Kidney (tissue), 14 donors: Measurements from ENCODE around the gene METTL25B. TPM values are rescaled to one million over a fixed set of nuclear protein-coding genes. Genes with fewer than 3 reads are reported as not detected.

ENCODE experiments used
- DNase-seq, 5 donors: peaks; one replicate each; pipeline ENCODE4 v3.0.0-alpha.2; 2013 to 2020
- FAIRE-seq: peaks from 2 replicates; lab custom pipeline; 2012; peaks lifted over from hg19 to GRCh38; lab: Jason Lieb, UNC
- H3K27ac ChIP-seq, 2 donors: one replicate each; pipeline ENCODE4 v1.7.0; 2013; ENCODE audit warnings: low read depth in 2 of 2, low read length in 2 of 2, inconsistent platforms in 1 of 2
- H3K27me3 ChIP-seq: one replicate; pipeline ENCODE4 v1.7.1; 2013; ENCODE audit warnings: low read length, inconsistent platforms; ENCODE audit not compliant: control insufficient read depth, insufficient read depth
- H3K36me3 ChIP-seq, 3 donors: one replicate each; pipeline versions ENCODE4 v1.7.0 to v1.7.1; 2013; ENCODE audit warnings: low read length in 3 of 3, control low read depth in 1 of 3, inconsistent platforms in 1 of 3; ENCODE audit not compliant: insufficient read depth in 3 of 3, control insufficient read depth in 2 of 3
- H3K4me1 ChIP-seq, 3 donors: one replicate each; pipeline versions ENCODE4 v1.7.0 to v1.7.1; 2013; ENCODE audit warnings: low read length in 3 of 3, inconsistent platforms in 1 of 3, low read depth in 1 of 3; ENCODE audit not compliant: control insufficient read depth in 2 of 3, insufficient read depth in 2 of 3
- H3K4me3 ChIP-seq, 3 donors: one replicate each; pipeline versions ENCODE4 v1.7.0 to v1.8.1; 2013; ENCODE audit warnings: low read length in 3 of 3, control low read depth in 1 of 3, inconsistent platforms in 1 of 3
- H3K9ac ChIP-seq, 3 donors: one replicate each; pipeline versions ENCODE4 v1.7.0 to v1.7.1; 2013; ENCODE audit warnings: low read length in 3 of 3, control low read depth in 1 of 3, inconsistent platforms in 1 of 3
- H3K9me3 ChIP-seq, 3 donors: one replicate each; pipeline versions ENCODE4 v1.7.0 to v1.7.1; 2013; ENCODE audit warnings: low read length in 3 of 3, control low read depth in 1 of 3, inconsistent platforms in 1 of 3; ENCODE audit not compliant: control insufficient read depth in 2 of 3, insufficient read depth in 1 of 3
- intact Hi-C: fragments of 100-400 bp; cut with DNase I; formaldehyde crosslinking; loops from one replicate; pipeline ENCODE4 v1.11.1; 2022
- polyA plus RNA-seq: library from polyadenylated mRNA; stranded (reverse); fragments of 350-450 nt; fragmentation: Illumina TruSeq; extraction: RNeasy Lipid Tissue Mini Kit (QIAGEN cat#74804); gene quantifications from one replicate; pipeline ENCODE4 v1.2.3, GENCODE V29; 2014; ENCODE audit warnings: low read depth, low replicate concordance; ENCODE audit not compliant: insufficient read depth
- total RNA-seq: library from RNA; stranded (reverse); fragmentation: NEBNext Ultra II Directional; extraction: Animal tissue kit (Norgen Biotek cat#: 25700); gene quantifications from one replicate; pipeline ENCODE4 v1.2.1, GENCODE V29; 2021
- TF ChIP-seq, protein P1 (sequence below): IDR thresholded peaks from 3 replicates; pipeline ENCODE4 v1.5.1; 2012; ENCODE audit warnings: mild to moderate bottlenecking, moderate library complexity, borderline replicate concordance; ENCODE audit not compliant: insufficient read depth; ENCODE audit errors: extremely low read depth
- donor health status: control.
- donor health status: control.
- donor health status: control.
- donor health status: control.
- donor health status: control.
- donor health status: DM: yes; HTN: yes; CAD: no.
- donor health status: Normal renal cell carcinoma (clear cell type).

METTL25B gene
- total and polyA plus RNA-seq, 2 donors from 2014 or later, result 29.4 to 35.2 TPM

GRCh38 chr1:156781585-156782186, 53.4 kb downstream of the METTL25B start:
- no peaks in the 10 kb centered on the region for H3K27me3 ChIP-seq
- DNase-seq (no peak), FAIRE-seq (no peak)
- no peaks in the 10 kb centered on the region for H3K9me3 ChIP-seq
- peaks cover 0 to 3% (median 0%) of the 10 kb centered on the region in 3 donors for H3K4me1 ChIP-seq
- intact Hi-C loops, result no loop called here
- TF ChIP-seq, protein P1, sequence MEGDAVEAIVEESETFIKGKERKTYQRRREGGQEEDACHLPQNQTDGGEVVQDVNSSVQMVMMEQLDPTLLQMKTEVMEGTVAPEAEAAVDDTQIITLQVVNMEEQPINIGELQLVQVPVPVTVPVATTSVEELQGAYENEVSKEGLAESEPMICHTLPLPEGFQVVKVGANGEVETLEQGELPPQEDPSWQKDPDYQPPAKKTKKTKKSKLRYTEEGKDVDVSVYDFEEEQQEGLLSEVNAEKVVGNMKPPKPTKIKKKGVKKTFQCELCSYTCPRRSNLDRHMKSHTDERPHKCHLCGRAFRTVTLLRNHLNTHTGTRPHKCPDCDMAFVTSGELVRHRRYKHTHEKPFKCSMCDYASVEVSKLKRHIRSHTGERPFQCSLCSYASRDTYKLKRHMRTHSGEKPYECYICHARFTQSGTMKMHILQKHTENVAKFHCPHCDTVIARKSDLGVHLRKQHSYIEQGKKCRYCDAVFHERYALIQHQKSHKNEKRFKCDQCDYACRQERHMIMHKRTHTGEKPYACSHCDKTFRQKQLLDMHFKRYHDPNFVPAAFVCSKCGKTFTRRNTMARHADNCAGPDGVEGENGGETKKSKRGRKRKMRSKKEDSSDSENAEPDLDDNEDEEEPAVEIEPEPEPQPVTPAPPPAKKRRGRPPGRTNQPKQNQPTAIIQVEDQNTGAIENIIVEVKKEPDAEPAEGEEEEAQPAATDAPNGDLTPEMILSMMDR, result no peak
- no peak overlapping the region for H3K4me3 ChIP-seq
- no peak overlapping the region for H3K9ac ChIP-seq
- no peak overlapping the region for H3K27ac ChIP-seq
- H3K36me3 ChIP-seq, result peaks cover 2 to 21% (median 17%) of the 10 kb centered on the region in 3 donors

GRCh38 chr1:156785458-156785857, 57.2 kb downstream of the METTL25B start:
- H3K27me3 ChIP-seq, result no peaks in the 10 kb centered on the region
- no peak overlapping the region for H3K4me3 ChIP-seq
- no peaks in the 10 kb centered on the region for H3K9me3 ChIP-seq
- DNase-seq, result no peak
- H3K27ac ChIP-seq, result no peak overlapping the region
- TF ChIP-seq, protein P1, result no peak
- peaks cover 4 to 30% (median 21%) of the 10 kb centered on the region in 3 donors for H3K36me3 ChIP-seq
- no peak for FAIRE-seq
- H3K4me1 ChIP-seq, result no peaks in the 10 kb centered on the region
- no peak overlapping the region for H3K9ac ChIP-seq
- intact Hi-C loops, result no loop called here

Other genes starting within 250 kb of the METTL25B start
- 49.3 TPM for gene MEF2D, start 227.7 kb upstream of the METTL25B start, total RNA-seq
- 13.7 TPM for gene MEF2D, start 227.7 kb upstream of the METTL25B start, polyA plus RNA-seq
- gene IQGAP3, start 155.9 kb upstream of the METTL25B start, total RNA-seq, result 1.7 TPM
- gene IQGAP3, start 155.9 kb upstream of the METTL25B start, polyA plus RNA-seq, result 0.13 TPM
- 0.57 TPM for gene TTC24, start 148.7 kb upstream of the METTL25B start, total RNA-seq
- gene TTC24, start 148.7 kb upstream of the METTL25B start, polyA plus RNA-seq, result not detected
- gene NAXE, start 136.7 kb upstream of the METTL25B start, total RNA-seq, result 78.0 TPM
- 221 TPM for gene NAXE, start 136.7 kb upstream of the METTL25B start, polyA plus RNA-seq
- gene GPATCH4, start 127.0 kb upstream of the METTL25B start, total RNA-seq, result 24.0 TPM
- 26.2 TPM for gene GPATCH4, start 127.0 kb upstream of the METTL25B start, polyA plus RNA-seq
- gene HAPLN2, start 109.1 kb upstream of the METTL25B start, total RNA-seq, result 1.9 TPM
- 0.30 TPM for gene HAPLN2, start 109.1 kb upstream of the METTL25B start, polyA plus RNA-seq
- 0.19 TPM for gene BCAN, start 86.4 kb upstream of the METTL25B start, total RNA-seq
- 0.45 TPM for gene BCAN, start 86.4 kb upstream of the METTL25B start, polyA plus RNA-seq
- gene NES, start 51.1 kb upstream of the METTL25B start, total RNA-seq, result 50.7 TPM
- 44.3 TPM for gene NES, start 51.1 kb upstream of the METTL25B start, polyA plus RNA-seq
- 15.2 TPM for gene CRABP2, start 22.9 kb upstream of the METTL25B start, total RNA-seq
- gene CRABP2, start 22.9 kb upstream of the METTL25B start, polyA plus RNA-seq, result 21.6 TPM
- gene ISG20L2, start 297 bp downstream of the METTL25B start, total RNA-seq, result 23.3 TPM
- 13.3 TPM for gene ISG20L2, start 297 bp downstream of the METTL25B start, polyA plus RNA-seq
- 71.9 TPM for gene MRPL24, start 12.6 kb downstream of the METTL25B start, total RNA-seq
- gene MRPL24, start 12.6 kb downstream of the METTL25B start, polyA plus RNA-seq, result 174 TPM
- gene HDGF, start 23.2 kb downstream of the METTL25B start, total RNA-seq, result 198 TPM
- gene HDGF, start 23.2 kb downstream of the METTL25B start, polyA plus RNA-seq, result 206 TPM
- gene PRCC, start 39.1 kb downstream of the METTL25B start, total RNA-seq, result 52.8 TPM
- gene PRCC, start 39.1 kb downstream of the METTL25B start, polyA plus RNA-seq, result 50.5 TPM
- 4.3 TPM for gene SH2D2A, start 88.4 kb downstream of the METTL25B start, total RNA-seq
- gene SH2D2A, start 88.4 kb downstream of the METTL25B start, polyA plus RNA-seq, result 0.32 TPM
- 0.35 TPM for gene INSRR, start 130.6 kb downstream of the METTL25B start, total RNA-seq
- gene INSRR, start 130.6 kb downstream of the METTL25B start, polyA plus RNA-seq, result 2.4 TPM
- gene NTRK1, start 132.4 kb downstream of the METTL25B start, total RNA-seq, result 1.0 TPM
- 1.3 TPM for gene NTRK1, start 132.4 kb downstream of the METTL25B start, polyA plus RNA-seq
- 17.2 TPM for gene PEAR1, start 165.2 kb downstream of the METTL25B start, total RNA-seq
- 4.5 TPM for gene PEAR1, start 165.2 kb downstream of the METTL25B start, polyA plus RNA-seq
- 0.50 TPM for gene LRRC71, start 192.2 kb downstream of the METTL25B start, total RNA-seq
- 0.19 TPM for gene LRRC71, start 192.2 kb downstream of the METTL25B start, polyA plus RNA-seq